HepG2 (cell line): ENCODE results near the gene PARK7. TPM values are rescaled to one million over a fixed set of nuclear protein-coding genes. Genes with fewer than 3 reads are reported as not detected.
A peak's percentile ranks its signal among the peaks of the same experiment; 100 is the strongest.

Experiments used
- AGO2 ChIP-seq: fragments of 200-400 bp; formaldehyde crosslinking; optimal IDR thresholded peaks from 2 replicates; pipeline ENCODE3; 2017; ENCODE audit warnings: mild to moderate bottlenecking, low read depth, low read length, moderate library complexity
- CEBPZ ChIP-seq: IDR thresholded peaks from 2 replicates; pipeline ENCODE4 v1.6.1; 2012; ENCODE audit warnings: low read length, improper control_type of control experiment
- DMTF1 ChIP-seq: sonication (generic); formaldehyde crosslinking; IDR thresholded peaks from 2 replicates; pipeline ENCODE4 v1.4.0; 2020; ENCODE audit warnings: mild to moderate bottlenecking, missing genetic modification reagents
- DPF2 ChIP-seq: sonication (generic); formaldehyde crosslinking; IDR thresholded peaks from 2 replicates; pipeline ENCODE4 v1.4.0; 2020; ENCODE audit warnings: mild to moderate bottlenecking, low read depth, missing genetic modification reagents, borderline replicate concordance
- FOSL2 ChIP-seq: sonication (generic); formaldehyde crosslinking; IDR thresholded peaks from 2 replicates; pipeline ENCODE4 v1.4.0; 2020; ENCODE audit warnings: missing genetic modification reagents
- HCFC1 ChIP-seq: fragments of 150-350 bp; IDR thresholded peaks from 2 replicates; pipeline ENCODE4 v1.6.1; 2014; ENCODE audit warnings: low read depth, low read length
- HES4 ChIP-seq: sonication (generic); formaldehyde crosslinking; IDR thresholded peaks from 2 replicates; pipeline ENCODE4 v1.9.0; 2021; ENCODE audit warnings: mild to moderate bottlenecking, missing genetic modification reagents, borderline replicate concordance
- HMGXB4 ChIP-seq, 2 experiments: sonication (generic) in 1 of 2; formaldehyde crosslinking in 1 of 2; IDR thresholded peaks; 2 replicates each; pipeline versions ENCODE4 v1.4.0 to v1.6.1; 2018 to 2020; ENCODE audit warnings: missing genetic modification reagents in 2 of 2, borderline replicate concordance in 1 of 2, low read depth in 1 of 2, mild to moderate bottlenecking in 1 of 2, missing biosample characterization in 1 of 2
- KDM6A ChIP-seq: IDR thresholded peaks from 2 replicates; pipeline ENCODE4 v1.6.1; 2016; ENCODE audit warnings: low read depth
- KLF6 ChIP-seq: IDR thresholded peaks from 2 replicates; pipeline ENCODE4 v1.8.0; 2016; ENCODE audit warnings: missing biosample characterization, missing genetic modification reagents
- MTERF4 ChIP-seq: sonication (generic); formaldehyde crosslinking; IDR thresholded peaks from 2 replicates; pipeline ENCODE4 v1.8.0; 2023; ENCODE audit warnings: mild to moderate bottlenecking, missing genetic modification reagents
- NKX3-1 ChIP-seq: sonication (generic); formaldehyde crosslinking; IDR thresholded peaks from 2 replicates; pipeline ENCODE4 v1.5.0; 2020; ENCODE audit warnings: missing genetic modification reagents
- THRA ChIP-seq: sonication (generic); formaldehyde crosslinking; IDR thresholded peaks from 2 replicates; pipeline ENCODE4 v1.4.0; 2020; ENCODE audit warnings: missing genetic modification reagents, borderline replicate concordance
- THYN1 ChIP-seq: sonication (generic); formaldehyde crosslinking; IDR thresholded peaks from 2 replicates; pipeline ENCODE4 v1.8.1; 2023; ENCODE audit warnings: low read depth, mild to moderate bottlenecking, moderate library complexity, missing genetic modification reagents, borderline replicate concordance
- ZFX ChIP-seq: sonication (generic); formaldehyde crosslinking; IDR thresholded peaks from 2 replicates; pipeline ENCODE4 v1.4.0; 2020; ENCODE audit warnings: mild to moderate bottlenecking, low read depth, missing genetic modification reagents, moderate library complexity
- ZNF180 ChIP-seq: sonication (generic); formaldehyde crosslinking; IDR thresholded peaks from 2 replicates; pipeline ENCODE4 v1.4.0; 2020; ENCODE audit warnings: low read depth, missing genetic modification reagents, borderline replicate concordance
- ZNF350 ChIP-seq: sonication (generic); formaldehyde crosslinking; IDR thresholded peaks from 2 replicates; pipeline ENCODE4 v1.4.0; 2020; ENCODE audit warnings: mild to moderate bottlenecking, low read depth, missing genetic modification reagents, borderline replicate concordance
- ZNF549 ChIP-seq: sonication (generic); formaldehyde crosslinking; IDR thresholded peaks from 2 replicates; pipeline ENCODE4 v1.5.0; 2020; ENCODE audit warnings: missing genetic modification reagents
- polyA plus RNA-seq, 8 experiments: library from polyadenylated mRNA; depleted of rRNA in 3 of 8; stranded (reverse) in 7 of 8; unstranded in 1 of 8; fragments of >200 nt; fragmentation: Illumina TruSeq in 4 of 8; extraction: Trizol in 4 of 8; gene quantifications; 2 replicates each; pipeline versions ENCODE4 v1.2.1 to v1.2.3, GENCODE V29; 2011 to 2016; ENCODE audit warnings: low read depth in 4 of 8, missing spikeins in 1 of 8, mixed read lengths in 1 of 8; ENCODE audit not compliant: insufficient read depth in 1 of 8
- total RNA-seq, 5 experiments: library from RNA; depleted of rRNA; stranded (reverse); fragments of >200 nt; fragmentation: Illumina TruSeq; extraction: Trizol; gene quantifications; 2 replicates each; pipeline ENCODE4 v1.2.3, GENCODE V29; 2016; ENCODE audit warnings: low read depth in 1 of 5

The PARK7 gene
- total and polyA plus RNA-seq, 2 of the 13 experiments (the other 11 are each of a cell fraction or from before 2014, with no cell fraction given): 212 to 296 TPM

GRCh38 chr1:8021676-8022266, 60.3 kb downstream of the PARK7 start (continued):
- TF ChIP-seq THRA (CRISPR knock-in tag) (no peak), AGO2 (peak; percentile 21), ZNF549 (CRISPR knock-in tag) (no peak), ZFX (CRISPR knock-in tag) (peak; percentile 23; the same call in 1 of the 2 replicates), HMGXB4 (CRISPR knock-in tag; IDR thresholded peaks at IDR 0.05; ENCODE audit: borderline replicate concordance in 1 of 2, low read depth in 1 of 2) (no peak), ZNF180 (CRISPR knock-in tag) (0 out of 2 replicates have a peak, but pooled peaks have one; percentile 17), DMTF1 (CRISPR knock-in tag) (no peak), HCFC1 (no peak), CEBPZ (no peak), KLF6 (0 out of 2 replicates have a peak, but pooled peaks have one; percentile 6), HES4 (CRISPR knock-in tag) (no peak), DPF2 (CRISPR knock-in tag) (no peak), ZNF350 (no peak), NKX3-1 (CRISPR knock-in tag) (0 out of 2 replicates have a peak, but pooled peaks have one; percentile 49), MTERF4 (CRISPR knock-in tag) (no peak), FOSL2 (peak; percentile 30; the same call in 1 of the 2 replicates), THYN1 (CRISPR knock-in tag) (no peak), KDM6A (no peak)
